Measurements from ENCODE around the gene PROKR2.

Gene PROKR2

GRCh38 chr20:5282561-5282960 lies 34.2 kb downstream of the PROKR2 start:
- no peak for DNase-seq (ENCODE audit: low read depth)

DNA sequence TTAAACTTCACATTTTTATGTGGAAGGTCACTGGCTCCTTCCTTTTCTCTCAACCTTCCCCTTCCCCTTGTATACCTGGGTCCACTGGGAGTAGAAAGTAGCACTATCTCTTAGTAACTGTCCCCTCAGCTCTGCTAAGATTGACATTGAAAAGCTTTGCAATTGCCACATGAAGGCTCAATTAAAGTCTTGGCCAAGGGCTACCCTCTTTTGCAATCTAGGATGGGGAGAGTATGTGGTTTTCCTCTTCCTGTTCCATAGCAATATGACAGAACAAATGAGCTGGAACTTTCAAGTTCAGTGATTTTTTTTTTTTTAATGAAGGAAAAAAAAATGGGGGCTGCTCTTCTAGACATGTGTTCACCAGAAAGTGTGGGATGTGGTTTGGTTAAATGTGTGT lies 37.1 kb downstream of the PROKR2 start:
- DNase-seq (ENCODE audit: low read depth), result no peak

DNA sequence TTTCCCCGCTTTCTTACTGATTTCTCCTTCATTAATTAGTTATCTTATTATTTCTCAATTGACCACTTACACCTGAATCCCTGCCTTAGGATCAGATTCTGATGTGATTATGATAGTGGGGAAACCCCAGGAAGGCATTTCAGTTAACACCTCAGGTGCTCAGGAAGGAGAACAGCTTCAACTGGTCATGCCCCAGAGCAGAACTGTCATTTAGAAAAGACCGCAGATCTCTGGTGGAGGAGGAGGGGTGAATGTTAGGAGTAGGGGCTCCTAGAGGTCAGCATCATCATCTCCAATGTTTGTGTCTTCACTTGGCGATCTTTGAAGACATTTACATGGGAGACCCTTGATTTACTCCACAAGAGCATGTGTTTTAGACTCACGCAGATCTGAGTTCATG lies 44.5 kb downstream of the PROKR2 start:
- DNase-seq (ENCODE audit: low read depth), result no peak

DNA sequence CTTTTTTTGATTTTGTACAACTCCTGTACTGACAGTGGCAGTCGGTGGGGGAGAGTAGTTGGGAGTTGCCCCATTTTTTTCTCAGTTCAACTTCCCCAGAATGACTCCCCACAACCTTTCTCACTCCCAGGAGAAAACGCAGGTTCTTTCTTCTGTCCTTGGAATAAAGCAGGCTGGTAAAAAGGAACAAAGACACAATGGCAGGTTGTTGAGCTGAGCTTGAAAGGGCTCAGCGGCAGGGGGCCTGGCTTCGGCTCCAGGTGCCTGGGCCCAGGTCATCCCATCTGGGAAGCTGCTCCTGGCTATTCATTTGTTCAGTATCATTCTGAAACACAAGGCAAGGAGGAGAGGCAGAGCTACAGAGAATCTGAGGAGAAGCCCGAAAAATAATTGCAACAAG lies 46.2 kb downstream of the PROKR2 start:
- no peak for DNase-seq (ENCODE audit: low read depth)

- no peak for DNase-seq (ENCODE audit: low read depth)
Measured at GRCh38 chr20:5268449-5268848, 48.3 kb downstream of the PROKR2 start.

DNA sequence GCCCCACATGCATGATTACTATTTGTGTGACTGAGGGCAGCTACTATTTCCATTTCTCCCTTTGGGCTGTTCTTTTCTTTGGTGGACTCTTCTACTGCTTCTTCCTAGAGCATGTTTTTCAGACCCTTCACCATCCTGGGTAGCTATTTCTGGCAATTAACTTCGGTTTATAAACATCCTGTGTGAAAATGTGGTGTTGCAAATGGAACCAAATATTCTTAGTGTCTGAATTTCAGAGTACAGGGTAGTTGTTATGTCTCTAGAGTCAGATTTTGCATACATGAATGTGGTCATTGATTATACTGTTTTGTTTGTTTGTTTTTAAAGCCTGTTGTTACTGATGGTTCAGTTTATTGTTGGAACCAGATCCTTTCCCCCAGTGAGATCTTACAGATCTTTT lies 49.7 kb downstream of the PROKR2 start:
- no peak for DNase-seq (ENCODE audit: low read depth)
